Activated CD4-positive, alpha-beta T cell treated with anti-CD3 and anti-CD28 coated beads for 1 hour (primary cell): ENCODE measurements around the gene PALS2.

Source experiments
- DNase-seq: peaks from one replicate; pipeline ENCODE4 v3.0.0-alpha.2; 2020

PALS2 gene, protein sequence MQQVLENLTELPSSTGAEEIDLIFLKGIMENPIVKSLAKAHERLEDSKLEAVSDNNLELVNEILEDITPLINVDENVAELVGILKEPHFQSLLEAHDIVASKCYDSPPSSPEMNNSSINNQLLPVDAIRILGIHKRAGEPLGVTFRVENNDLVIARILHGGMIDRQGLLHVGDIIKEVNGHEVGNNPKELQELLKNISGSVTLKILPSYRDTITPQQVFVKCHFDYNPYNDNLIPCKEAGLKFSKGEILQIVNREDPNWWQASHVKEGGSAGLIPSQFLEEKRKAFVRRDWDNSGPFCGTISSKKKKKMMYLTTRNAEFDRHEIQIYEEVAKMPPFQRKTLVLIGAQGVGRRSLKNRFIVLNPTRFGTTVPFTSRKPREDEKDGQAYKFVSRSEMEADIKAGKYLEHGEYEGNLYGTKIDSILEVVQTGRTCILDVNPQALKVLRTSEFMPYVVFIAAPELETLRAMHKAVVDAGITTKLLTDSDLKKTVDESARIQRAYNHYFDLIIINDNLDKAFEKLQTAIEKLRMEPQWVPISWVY

GRCh38 chr7:24572997-24573553, at the start of gene PALS2:
Gene PALS2 (plus strand): TSS chr7:24573452. CDS start chr7:24623668, 50,216 bp downstream.
- peak; percentile 75 for DNase-seq

DNA sequence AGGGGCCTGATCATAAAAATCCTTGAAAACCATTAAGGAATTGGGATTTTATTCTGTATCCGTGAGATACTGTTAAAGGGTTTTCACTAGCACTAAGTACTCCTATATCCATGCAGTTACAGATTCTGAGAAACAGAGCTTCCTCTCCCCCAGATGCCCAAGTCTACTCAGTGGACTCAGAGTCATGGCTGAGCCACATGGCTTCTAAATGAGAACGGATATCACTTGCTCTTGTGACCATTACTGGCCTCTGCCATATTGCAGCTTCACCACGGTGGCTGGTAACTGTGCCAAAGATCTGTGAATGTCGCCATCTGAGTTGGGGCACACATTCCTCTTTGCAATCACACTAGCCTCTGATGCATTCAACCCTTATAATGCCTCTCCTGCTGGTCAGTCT, 42.0 kb upstream of the PALS2 start:
- no peak for DNase-seq

DNA sequence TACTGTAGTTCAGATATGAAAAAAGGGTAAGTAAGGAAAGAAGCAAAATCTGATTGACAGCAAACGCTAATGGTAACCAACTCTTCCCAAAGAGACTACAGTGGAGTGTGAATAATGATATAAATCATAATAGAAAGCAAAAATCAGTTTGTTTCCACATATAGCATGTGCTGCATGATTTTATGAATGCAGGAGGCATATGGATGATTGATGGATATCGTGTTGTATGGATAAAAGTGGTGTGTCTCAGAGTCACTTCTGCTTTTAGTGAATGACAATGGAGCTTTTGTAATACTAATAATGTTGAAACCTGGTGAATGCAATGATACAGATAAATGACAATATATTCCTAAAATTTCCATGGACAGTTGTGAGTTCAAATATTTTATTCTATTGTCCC, 36.6 kb upstream of the PALS2 start:
- DNase-seq = no peak

- DNase-seq = no peak
Observed at GRCh38 chr7:24540956-24541355, 32.3 kb upstream of the PALS2 start.

GRCh38 chr7:24545215-24545614, 28.0 kb upstream of the PALS2 start:
- DNase-seq = no peak

- DNase-seq = no peak
Observed at GRCh38 chr7:24548390-24548789, 24.9 kb upstream of the PALS2 start.

DNA sequence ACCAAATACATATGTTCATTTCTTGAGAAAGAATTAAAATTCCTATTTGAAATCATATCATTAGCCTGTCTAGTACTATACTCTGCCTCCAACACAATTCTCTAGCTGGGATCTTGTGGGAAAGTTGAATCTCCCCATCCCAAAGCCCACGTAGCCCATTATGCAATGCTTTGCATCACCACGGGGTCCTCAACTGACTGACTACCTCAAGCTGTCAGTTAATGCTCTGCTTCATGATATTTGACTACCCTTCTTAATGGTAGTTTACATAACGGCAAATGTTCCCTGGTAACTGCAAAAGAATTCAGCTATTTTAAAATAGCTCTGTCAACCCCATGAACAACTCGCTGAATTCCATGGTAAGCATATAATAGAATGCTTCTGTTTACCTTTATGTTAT, 23.3 kb upstream of the PALS2 start:
- no peak for DNase-seq

DNA sequence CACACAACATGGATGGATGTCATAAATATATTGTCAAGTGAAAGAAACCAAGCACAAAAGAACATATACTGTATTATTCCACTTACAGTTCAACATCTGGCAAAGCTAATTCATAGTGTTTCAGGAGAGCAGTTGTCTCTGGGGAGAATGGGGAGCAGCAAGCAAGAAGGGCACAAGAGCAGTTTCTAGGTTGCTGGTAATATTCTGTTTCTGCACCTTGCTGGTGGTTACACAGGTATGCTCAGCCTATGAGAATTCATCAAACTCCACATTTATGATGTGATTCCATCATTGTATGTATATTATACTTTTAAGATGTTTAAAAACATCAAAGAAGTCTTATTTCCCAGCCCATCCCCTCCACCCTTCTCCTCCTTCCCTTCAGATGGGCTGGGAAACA, 18.1 kb upstream of the PALS2 start:
- DNase-seq = no peak

- DNase-seq = no peak
Observed at GRCh38 chr7:24555719-24556118, 17.5 kb upstream of the PALS2 start.

GRCh38 chr7:24560772-24561171, 12.5 kb upstream of the PALS2 start:
- DNase-seq = no peak

DNA sequence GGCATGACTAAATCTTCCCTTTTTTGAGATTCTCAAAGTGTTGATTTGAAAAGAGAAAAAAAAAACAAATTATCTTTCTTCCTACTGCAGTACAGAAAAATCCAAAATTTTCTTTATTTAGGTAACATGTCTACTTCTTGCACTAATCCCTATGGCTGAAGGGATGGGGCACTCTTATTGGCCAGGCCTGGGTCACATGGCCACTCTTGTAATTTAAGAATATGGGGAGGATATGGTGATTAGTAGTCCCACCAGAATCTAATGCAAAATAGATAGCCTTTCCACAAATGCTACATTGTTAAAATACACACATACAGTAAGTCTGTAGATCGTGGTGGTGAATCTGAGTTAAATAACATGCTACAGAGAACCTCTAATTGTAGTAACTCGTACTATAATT, 7.0 kb upstream of the PALS2 start:
- DNase-seq = no peak

- no peak for DNase-seq
Observed at GRCh38 chr7:24570983-24571382, 2.3 kb upstream of the PALS2 start.

DNA sequence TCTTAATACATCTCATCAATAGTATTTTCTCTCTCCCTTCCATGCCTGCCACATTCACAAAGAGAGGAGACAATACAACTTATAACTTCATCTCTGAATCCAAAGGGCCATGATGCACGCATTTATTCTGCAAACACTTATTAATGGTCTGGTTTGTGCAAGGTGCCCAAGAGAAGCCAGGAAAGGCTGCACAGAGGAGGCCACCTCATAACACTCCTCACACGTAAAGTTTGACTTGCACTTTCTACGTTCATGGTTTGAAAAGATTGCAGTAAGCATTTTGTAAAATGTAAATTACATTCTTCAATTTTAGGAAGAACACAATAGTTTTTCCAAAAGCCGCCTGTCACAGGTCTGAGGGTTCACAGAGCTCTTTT, 1.2 kb upstream of the PALS2 start:
- DNase-seq = no peak

- no peak for DNase-seq
Observed at GRCh38 chr7:24572393-24572996, 757 bp upstream of the PALS2 start.

DNA sequence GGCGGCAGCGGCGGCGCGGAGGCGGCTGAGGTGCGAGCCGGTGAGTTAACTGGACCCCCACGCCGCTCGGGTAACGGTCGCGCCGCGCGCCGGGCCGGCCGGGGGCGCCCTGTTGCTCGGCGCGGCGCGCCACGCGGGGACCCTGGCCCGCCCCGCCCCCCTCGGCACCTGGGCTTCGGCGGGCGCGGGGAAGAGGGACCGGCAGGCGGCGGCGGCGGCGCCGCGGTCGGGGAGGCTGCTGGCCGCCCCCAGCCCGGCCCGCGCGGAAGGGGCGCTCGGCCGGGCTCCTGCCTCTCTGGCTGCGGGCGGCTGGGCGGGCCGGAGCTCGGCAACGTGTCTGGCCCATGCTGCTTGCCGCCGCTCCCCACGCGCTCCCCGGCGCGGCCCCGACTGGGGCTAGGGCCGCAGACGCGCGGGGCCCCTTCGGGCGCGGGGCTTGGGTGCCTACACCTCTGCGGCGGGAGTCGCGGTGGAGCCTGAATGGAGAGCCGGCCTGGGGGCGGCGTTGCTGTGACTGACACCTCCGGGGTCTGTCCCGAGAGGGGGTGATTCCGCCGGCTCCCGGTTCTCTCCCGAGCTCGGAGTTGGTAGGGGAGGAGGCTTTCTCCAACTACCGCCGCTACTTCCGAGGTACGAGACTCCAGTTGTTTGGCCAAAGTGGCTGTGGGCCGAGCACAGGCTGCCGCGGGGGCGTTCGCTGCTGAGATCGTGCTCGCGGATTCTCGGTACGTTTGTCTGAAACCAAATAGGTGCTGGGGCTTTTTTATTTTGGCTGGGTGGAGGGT, 494 bp downstream of the PALS2 start:
- DNase-seq = no peak

DNA sequence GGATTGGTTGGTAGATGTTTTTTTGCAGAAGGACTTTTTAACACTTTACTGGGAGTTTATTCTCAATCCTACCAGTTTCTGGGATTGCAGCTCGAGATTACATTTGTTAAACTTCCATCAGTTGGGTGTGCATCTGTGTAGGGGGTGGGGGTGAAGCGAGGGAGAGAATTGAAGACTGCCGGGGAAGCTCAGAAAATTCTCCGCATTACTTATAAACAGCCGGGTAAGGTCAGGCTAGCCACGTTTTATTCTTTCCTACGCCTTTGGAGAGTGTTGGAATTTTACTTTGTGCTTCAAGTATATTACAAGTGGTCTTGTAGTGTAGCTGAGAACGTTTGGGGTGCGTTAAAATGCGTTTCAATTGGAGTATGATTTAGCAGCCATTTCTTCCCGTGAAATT, 1.1 kb downstream of the PALS2 start:
- DNase-seq = no peak

- no peak for DNase-seq
Observed at GRCh38 chr7:24574950-24575349, 1.7 kb downstream of the PALS2 start.

GRCh38 chr7:24576171-24577025, 3.1 kb downstream of the PALS2 start:
- DNase-seq = no peak

- DNase-seq = no peak
Observed at GRCh38 chr7:24578052-24578451, 4.8 kb downstream of the PALS2 start.

GRCh38 chr7:24580283-24580946, 7.2 kb downstream of the PALS2 start:
- no peak for DNase-seq

DNA sequence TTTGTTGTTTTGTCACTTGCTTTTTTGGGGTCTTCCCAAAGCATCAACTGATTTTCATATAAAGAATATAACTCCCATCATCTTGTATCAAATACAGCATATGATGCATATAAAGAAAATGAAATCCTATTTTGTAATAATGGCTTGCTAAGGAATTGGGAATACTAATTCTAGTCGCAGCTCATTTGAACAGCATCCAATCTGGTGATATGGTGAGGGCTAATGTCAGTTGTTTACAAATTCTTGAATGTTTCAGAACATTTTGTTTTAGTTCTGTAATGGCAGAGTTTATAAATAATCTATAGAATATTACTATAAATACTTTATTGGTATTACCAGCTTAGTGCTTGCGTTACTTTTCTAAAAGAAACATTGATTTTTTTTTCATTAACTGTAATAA, 8.9 kb downstream of the PALS2 start:
- no peak for DNase-seq

- peak; percentile 34 for DNase-seq
Observed at GRCh38 chr7:24587853-24588252, 14.6 kb downstream of the PALS2 start.
